Measurements from ENCODE around the gene CD68. TPM values are rescaled to one million over a fixed set of nuclear protein-coding genes. Genes with fewer than 3 reads are reported as not detected.

The CD68 gene, protein sequence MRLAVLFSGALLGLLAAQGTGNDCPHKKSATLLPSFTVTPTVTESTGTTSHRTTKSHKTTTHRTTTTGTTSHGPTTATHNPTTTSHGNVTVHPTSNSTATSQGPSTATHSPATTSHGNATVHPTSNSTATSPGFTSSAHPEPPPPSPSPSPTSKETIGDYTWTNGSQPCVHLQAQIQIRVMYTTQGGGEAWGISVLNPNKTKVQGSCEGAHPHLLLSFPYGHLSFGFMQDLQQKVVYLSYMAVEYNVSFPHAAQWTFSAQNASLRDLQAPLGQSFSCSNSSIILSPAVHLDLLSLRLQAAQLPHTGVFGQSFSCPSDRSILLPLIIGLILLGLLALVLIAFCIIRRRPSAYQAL
- total RNA-seq (2022; extraction: Qiagen RNA extraction): 27.0 to 34.4 TPM (median 31.4 TPM) in 5 replicates

DNA sequence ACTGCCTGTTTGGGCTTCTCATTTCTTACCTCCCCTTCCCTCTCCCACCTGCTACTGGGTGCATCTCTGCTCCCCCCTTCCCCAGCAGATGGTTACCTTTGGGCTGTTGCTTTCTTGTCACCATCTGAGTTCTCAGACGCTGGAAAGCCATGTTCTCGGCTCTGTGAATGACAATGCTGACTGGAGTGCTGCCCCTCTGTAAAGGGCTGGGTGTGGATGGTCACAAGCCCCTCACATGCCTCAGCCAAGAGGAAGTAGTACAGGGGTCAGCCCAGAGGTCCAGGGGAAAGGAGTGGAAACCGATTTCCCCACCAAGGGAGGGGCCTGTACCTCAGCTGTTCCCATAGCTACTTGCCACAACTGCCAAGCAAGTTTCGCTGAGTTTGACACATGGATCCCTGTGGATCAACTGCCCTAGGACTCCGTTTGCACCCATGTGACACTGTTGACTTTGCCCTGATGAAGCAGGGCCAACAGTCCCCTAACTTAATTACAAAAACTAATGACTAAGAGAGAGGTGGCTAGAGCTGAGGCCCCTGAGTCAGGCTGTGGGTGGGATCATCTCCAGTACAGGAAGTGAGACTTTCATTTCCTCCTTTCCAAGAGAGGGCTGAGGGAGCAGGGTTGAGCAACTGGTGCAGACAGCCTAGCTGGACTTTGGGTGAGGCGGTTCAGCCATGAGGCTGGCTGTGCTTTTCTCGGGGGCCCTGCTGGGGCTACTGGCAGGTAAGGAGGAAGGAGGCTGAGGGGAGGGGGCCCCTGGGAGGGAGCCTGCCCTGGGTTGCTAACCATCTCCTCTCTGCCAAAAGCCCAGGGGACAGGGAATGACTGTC lies at the start of gene CD68:
CD68 (plus strand) TSS at position 638 of the 833 bp plus-strand sequence; CDS start at position 678, 40 bp downstream.

GRCh38 chr17:7548585-7549400 lies 30.6 kb upstream of the CD68 start, which contains the start of gene TNFSF12:
TSS of gene TNFSF12 (plus strand) at chr17:7549058. CDS start at chr17:7549154, 96 bp downstream.

GRCh38 chr17:7558544-7559319 lies 20.7 kb upstream of the CD68 start, which contains the start of gene TNFSF13:
TSS of gene TNFSF13 (plus strand) at chr17:7558750. CDS start at chr17:7559040, 290 bp downstream.

GRCh38 chr17:7561589-7562207 lies 17.7 kb upstream of the CD68 start, which contains the start of gene SENP3:
TSS of gene SENP3 (plus strand) at chr17:7561919. CDS start at chr17:7563077, 1,158 bp downstream.

DNA sequence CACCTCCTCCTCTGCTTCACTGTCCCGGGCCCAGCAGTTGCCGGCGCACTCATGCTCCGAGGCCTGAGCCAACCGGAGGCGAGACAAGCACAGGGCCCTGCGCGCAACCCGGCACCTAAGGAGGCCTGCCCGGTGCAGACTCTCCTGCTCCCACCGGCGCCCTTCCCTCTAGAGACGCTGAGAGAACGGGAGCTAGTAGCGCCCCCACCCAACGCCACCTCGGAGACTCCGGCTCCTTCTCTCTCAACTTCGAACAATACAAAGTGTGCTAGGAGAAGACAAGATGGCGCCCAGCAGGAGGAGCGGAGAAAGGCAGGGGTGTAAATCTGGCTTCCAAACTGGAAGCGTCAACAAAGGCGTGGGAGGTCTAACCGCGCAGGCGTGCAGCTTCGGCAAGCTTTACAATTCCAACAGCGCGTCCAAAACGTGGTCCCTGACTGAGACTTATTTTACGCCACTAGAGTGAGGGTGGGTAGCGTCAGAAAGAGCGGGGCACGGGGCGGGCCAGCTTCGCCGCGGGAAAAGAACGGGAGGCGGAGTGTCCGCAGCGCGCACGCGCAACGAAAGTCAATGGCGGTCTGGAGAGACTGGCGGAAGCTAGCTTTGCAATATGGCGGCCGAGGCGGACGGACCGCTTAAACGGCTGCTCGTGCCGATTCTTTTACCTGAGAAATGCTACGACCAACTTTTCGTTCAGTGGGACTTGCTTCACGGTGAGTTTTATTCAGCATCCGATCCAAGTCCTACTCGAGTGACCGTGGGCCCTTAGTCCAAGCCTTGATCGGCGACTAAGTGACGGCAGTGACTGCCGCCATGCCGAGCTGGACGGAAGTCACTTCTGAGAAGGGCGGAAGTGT lies 4.0 kb downstream of the CD68 start, which contains the start of gene MPDU1:
MPDU1 (plus strand) TSS at position 600 of the 857 bp plus-strand sequence; CDS start at position 611, 11 bp downstream.

GRCh38 chr17:7589891-7590691 lies 10.7 kb downstream of the CD68 start, which contains the start of gene SOX15:
TSS of gene SOX15 (minus strand) at chr17:7590094. CDS start at chr17:7589676, 418 bp downstream.

GRCh38 chr17:7614425-7615264 lies 35.2 kb downstream of the CD68 start, which contains the start of gene FXR2:
TSS of gene FXR2 (minus strand) at chr17:7614897. CDS start at chr17:7614532, 365 bp downstream.

DNA sequence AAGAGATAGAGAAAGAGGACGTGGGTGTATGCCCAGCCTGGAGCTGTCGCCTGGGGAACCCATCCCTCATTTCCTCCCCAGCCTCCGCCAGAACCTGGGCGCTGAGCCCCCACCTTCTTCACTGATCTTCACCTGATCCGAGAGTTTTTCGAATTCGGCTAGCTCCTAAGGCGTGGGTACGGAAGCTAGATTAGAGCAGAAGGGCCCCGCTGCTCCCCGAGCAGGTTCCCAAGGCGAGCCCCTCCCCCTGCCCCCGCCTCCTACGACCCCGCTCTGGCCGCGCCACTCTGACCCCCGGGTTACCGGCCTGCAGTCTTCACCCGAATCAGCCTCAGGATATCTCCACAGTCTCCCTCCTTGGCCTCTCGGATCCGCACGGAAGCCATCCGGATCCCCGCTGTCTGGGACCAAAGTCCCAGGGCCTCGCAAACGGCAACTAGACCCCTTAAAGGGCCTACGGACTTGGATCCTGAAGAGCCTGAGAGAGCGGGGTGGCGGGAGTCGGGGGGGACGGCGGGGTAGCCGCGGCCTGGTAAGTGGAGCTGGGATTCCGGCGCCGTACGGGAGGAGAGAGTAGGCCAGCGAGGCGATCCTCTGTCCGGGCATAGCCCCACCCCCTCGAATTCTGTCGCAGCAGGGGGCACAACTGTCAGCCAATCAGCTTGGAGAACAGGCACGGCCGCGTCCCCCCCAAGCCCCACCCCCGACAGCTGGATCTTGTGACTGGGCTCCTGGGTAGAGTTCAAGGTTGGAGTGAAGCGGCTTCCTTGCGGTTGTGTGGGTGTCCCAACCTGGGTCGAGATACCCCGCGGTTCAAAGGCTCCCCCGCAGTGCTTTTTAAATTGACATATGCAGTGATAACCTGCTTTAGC lies 48.0 kb downstream of the CD68 start, which contains the start of gene SAT2:
SAT2 (minus strand) TSS at position 572 of the 872 bp plus-strand sequence; CDS start at position 386, 186 bp downstream.

GRCh38 chr17:7629939-7630571 lies 50.6 kb downstream of the CD68 start, which contains the start of gene SHBG:
TSS of gene SHBG (plus strand) at chr17:7630135. CDS start at chr17:7630173, 38 bp downstream.

Other genes with a start within 250 kb of the CD68 start
- gene ACAP1, start 243.1 kb upstream of the CD68 start, total RNA-seq (2022; extraction: Qiagen RNA extraction): 2.4 to 5.7 TPM (median 4.0 TPM) in 5 replicates
- gene KCTD11, start 227.5 kb upstream of the CD68 start, total RNA-seq (2022; extraction: Qiagen RNA extraction): 11.3 to 13.7 TPM (median 12.5 TPM) in 5 replicates
- gene TMEM95, start 224.5 kb upstream of the CD68 start, total RNA-seq (2022; extraction: Qiagen RNA extraction): not detected in 5 replicates
- 1.3 to 1.6 TPM (median 1.5 TPM) in 5 replicates for gene TNK1, start 198.5 kb upstream of the CD68 start, total RNA-seq (2022; extraction: Qiagen RNA extraction)
- 38.6 to 48.9 TPM (median 44.7 TPM) in 5 replicates for gene PLSCR3, start 185.1 kb upstream of the CD68 start, total RNA-seq (2022; extraction: Qiagen RNA extraction)
- 180 to 224 TPM (median 215 TPM) in 5 replicates for gene TMEM256, start 175.5 kb upstream of the CD68 start, total RNA-seq (2022; extraction: Qiagen RNA extraction)
- gene NLGN2, start 171.8 kb upstream of the CD68 start, total RNA-seq (2022; extraction: Qiagen RNA extraction): 13.3 to 17.6 TPM (median 17.1 TPM) in 5 replicates
- 0.06 to 0.13 TPM in 2 of 5 replicates, not detected in the others for gene SPEM1, start 159.3 kb upstream of the CD68 start, total RNA-seq (2022; extraction: Qiagen RNA extraction)
- 0.03 to 0.07 TPM (median 0.06 TPM) in 3 of 5 replicates, not detected in the others for gene SPEM2, start 154.0 kb upstream of the CD68 start, total RNA-seq (2022; extraction: Qiagen RNA extraction)
- 0.02 to 0.03 TPM (median 0.02 TPM) in 3 of 5 replicates, not detected in the others for gene SPEM3, start 150.8 kb upstream of the CD68 start, total RNA-seq (2022; extraction: Qiagen RNA extraction)
- gene TMEM102, start 144.2 kb upstream of the CD68 start, total RNA-seq (2022; extraction: Qiagen RNA extraction): 10.8 to 13.9 TPM (median 13.3 TPM) in 5 replicates
- 0.76 to 1.2 TPM (median 0.85 TPM) in 5 replicates for gene FGF11, start 140.1 kb upstream of the CD68 start, total RNA-seq (2022; extraction: Qiagen RNA extraction)
- 8.0 to 11.6 TPM (median 10.2 TPM) in 5 replicates for gene CHRNB1, start 134.6 kb upstream of the CD68 start, total RNA-seq (2022; extraction: Qiagen RNA extraction)
- 21.0 to 25.5 TPM (median 24.1 TPM) in 5 replicates for gene ZBTB4, start 100.0 kb upstream of the CD68 start, total RNA-seq (2022; extraction: Qiagen RNA extraction)
- not detected in 5 replicates for gene SLC35G6, start 98.2 kb upstream of the CD68 start, total RNA-seq (2022; extraction: Qiagen RNA extraction)
- gene POLR2A, start 95.3 kb upstream of the CD68 start, total RNA-seq (2022; extraction: Qiagen RNA extraction): 72.5 to 86.2 TPM (median 79.8 TPM) in 5 replicates
- 8.2 to 13.3 TPM (median 13.0 TPM) in 5 replicates for gene TNFSF12, start 30.6 kb upstream of the CD68 start, total RNA-seq (2022; extraction: Qiagen RNA extraction)
- 0.49 to 1.1 TPM (median 0.68 TPM) in 5 replicates for gene TNFSF13, start 20.9 kb upstream of the CD68 start, total RNA-seq (2022; extraction: Qiagen RNA extraction)
- 84.9 to 95.8 TPM (median 95.7 TPM) in 5 replicates for gene SENP3, start 17.7 kb upstream of the CD68 start, total RNA-seq (2022; extraction: Qiagen RNA extraction)
- gene MPDU1, start 4.2 kb downstream of the CD68 start, total RNA-seq (2022; extraction: Qiagen RNA extraction): 111 to 143 TPM (median 116 TPM) in 5 replicates
- gene SOX15, start 10.5 kb downstream of the CD68 start, total RNA-seq (2022; extraction: Qiagen RNA extraction): 0.16 to 0.52 TPM (median 0.31 TPM) in 5 replicates
- 47.5 to 56.4 TPM (median 54.2 TPM) in 5 replicates for gene FXR2, start 35.3 kb downstream of the CD68 start, total RNA-seq (2022; extraction: Qiagen RNA extraction)
- 60.3 to 85.9 TPM (median 73.8 TPM) in 5 replicates for gene SAT2, start 48.2 kb downstream of the CD68 start, total RNA-seq (2022; extraction: Qiagen RNA extraction)
- gene SHBG, start 50.5 kb downstream of the CD68 start, total RNA-seq (2022; extraction: Qiagen RNA extraction): 0.45 to 0.90 TPM (median 0.73 TPM) in 5 replicates
- 0.15 to 0.33 TPM (median 0.22 TPM) in 5 replicates for gene ATP1B2, start 71.3 kb downstream of the CD68 start, total RNA-seq (2022; extraction: Qiagen RNA extraction)
- gene TP53, start 107.9 kb downstream of the CD68 start, total RNA-seq (2022; extraction: Qiagen RNA extraction): 42.0 to 45.0 TPM (median 44.1 TPM) in 5 replicates
- 31.4 to 42.9 TPM (median 39.7 TPM) in 5 replicates for gene WRAP53, start 108.8 kb downstream of the CD68 start, total RNA-seq (2022; extraction: Qiagen RNA extraction)
- 1.2 to 1.6 TPM (median 1.3 TPM) in 5 replicates for gene EFNB3, start 125.6 kb downstream of the CD68 start, total RNA-seq (2022; extraction: Qiagen RNA extraction)
- 0.02 to 0.05 TPM (median 0.03 TPM) in 5 replicates for gene DNAH2, start 138.1 kb downstream of the CD68 start, total RNA-seq (2022; extraction: Qiagen RNA extraction)

Data from A549 treated with AZD2906 at 1 μM for 4 hours (cell line).